Transverse colon (tissue), 4 donors: Measurements from ENCODE around the gene IPO5. TPM values are rescaled to one million over a fixed set of nuclear protein-coding genes. Genes with fewer than 3 reads are reported as not detected.

ENCODE experiments used
- DNase-seq: peaks from one replicate; pipeline ENCODE4 v3.0.0-alpha.2; 2019
- H3K27ac ChIP-seq, 4 donors: fragments of 200-600 bp; sonication (generic); 2 replicates each; pipeline ENCODE4 v1.5.1; 2016 to 2018; ENCODE audit warnings: inconsistent platforms in 4 of 4
- H3K27me3 ChIP-seq: fragments of 200-600 bp; sonication (generic); 2 replicates; pipeline ENCODE4 v1.5.1; 2017; ENCODE audit warnings: inconsistent platforms
- H3K36me3 ChIP-seq, 4 donors: fragments of 200-600 bp; sonication (generic); 2 replicates each; pipeline ENCODE4 v1.5.1; 2017 to 2019; ENCODE audit warnings: inconsistent platforms in 4 of 4
- H3K4me1 ChIP-seq, 4 donors: fragments of 200-600 bp; sonication (generic); 2 replicates each; pipeline ENCODE4 v1.5.1; 2017 to 2020; ENCODE audit warnings: inconsistent platforms in 4 of 4
- H3K4me3 ChIP-seq, 4 donors: fragments of 200-600 bp; sonication (generic); 1 replicate in 1 of 4; 2 replicates in 3 of 4; pipeline versions ENCODE4 v1.5.1 to v1.6.1; 2017 to 2019; ENCODE audit warnings: inconsistent platforms in 4 of 4
- H3K9me3 ChIP-seq, 2 donors: fragments of 200-600 bp; sonication (generic); 2 replicates each; pipeline ENCODE4 v1.5.1; 2017 to 2019; ENCODE audit warnings: inconsistent platforms in 2 of 2
- CTCF ChIP-seq, 5 experiments: fragments of 200-600 bp in 3 of 5; fragments of 450-650 bp in 2 of 5; sonication (generic) in 3 of 5; IDR thresholded peaks; 1 replicate in 2 of 5; 2 replicates in 3 of 5; pipeline ENCODE4 v1.5.1; 2016 to 2017; ENCODE audit warnings: antibody characterized with exemption in 5 of 5, inconsistent platforms in 3 of 5, mild to moderate bottlenecking in 2 of 5, moderate library complexity in 1 of 5
- EP300 ChIP-seq: sonication (generic); formaldehyde crosslinking; IDR thresholded peaks from one replicate; pipeline ENCODE4 v1.6.1; 2017; ENCODE audit warnings: antibody characterized with exemption, low read depth
- POLR2A ChIP-seq: fragments of 450-650 bp; IDR thresholded peaks from one replicate; pipeline ENCODE4 v1.6.1; 2016; ENCODE audit warnings: antibody characterized with exemption, mild to moderate bottlenecking, moderate library complexity
- POLR2AphosphoS5 ChIP-seq, 3 donors: sonication (generic); formaldehyde crosslinking; IDR thresholded peaks; one replicate each; pipeline ENCODE4 v1.6.1; 2016; ENCODE audit warnings: antibody characterized with exemption in 3 of 3
- WGBS, 2 donors: methylation state at CpG; one replicate each; pipeline ENCODE4 v1.1.5; 2018; ENCODE audit warnings: low coverage in 1 of 2; 5-methylcytosine and 5-hydroxymethylcytosine counted together
- in situ Hi-C, 4 donors: fragments of 200-750 bp; cut with MboI; loops; one replicate each; pipeline versions ENCODE4 v1.15.0 to v1.15.1; 2017; ENCODE audit warnings: low sequenced_read_pairs in 3 of 4, low pct_ligation_motif_present in 1 of 4, low pct_unique_long_range_greater_than_20kb in 1 of 4
- intact Hi-C: fragments of 100-400 bp; cut with DNase I; formaldehyde crosslinking; loops from one replicate; pipeline ENCODE4 v1.15.1; 2023; ENCODE audit warnings: low total_unique reads
- total RNA-seq, 4 donors: library from RNA; depleted of rRNA; stranded (reverse); fragments of >200 nt; gene quantifications; one replicate each; pipeline ENCODE4 v1.1.0, GENCODE V29; 2016

IPO5 gene
- total RNA-seq, 4 donors from 2014 or later: 18.3 to 114 (median 51.9) TPM

- intact Hi-C loops: no loop called here
- no peak overlapping the region for H3K4me3 ChIP-seq
- no peaks in the 10 kb centered on the region for H3K36me3 ChIP-seq
- in situ Hi-C loops: no loop called here
- 66% methylated on average over 5 of the region's 5 CpGs; no CpG with 5 or more reads in 1 of the 2 donors for WGBS, 2 donors
- no peaks in the 10 kb centered on the region for H3K4me1 ChIP-seq
- no peak overlapping the region for H3K27ac ChIP-seq
- TF ChIP-seq EP300 (no peak), CTCF (IDR thresholded peaks at IDR 0.05) (no peak), POLR2AphosphoS5 (IDR thresholded peaks at IDR 0.05) (no peak), POLR2A (no peak)
- DNase-seq: no peak
- no peaks in the 10 kb centered on the region for H3K27me3 ChIP-seq
- no peaks in the 10 kb centered on the region for H3K9me3 ChIP-seq
These were observed 21.4 kb upstream of the IPO5 start for GRCh38 chr13:97932036-97932435.

DNA sequence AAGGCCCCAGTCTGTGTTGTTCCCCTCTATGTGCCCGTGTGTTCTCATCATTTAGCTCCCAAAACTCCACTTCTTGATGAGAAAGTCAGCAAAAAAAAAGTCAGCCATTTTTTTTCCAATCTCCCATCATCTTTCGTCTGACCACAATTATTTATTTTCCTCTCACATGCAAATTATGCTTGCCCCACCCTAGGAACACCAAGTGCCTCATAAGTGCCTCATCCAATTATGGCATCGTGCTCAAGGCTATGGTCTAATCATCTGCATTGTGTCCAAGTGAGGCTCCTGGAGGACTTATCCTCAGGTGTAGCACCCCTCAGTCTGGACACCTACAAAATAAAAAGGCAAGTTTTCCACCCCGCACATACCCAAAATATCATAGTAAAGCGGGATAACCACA, 20.8 kb upstream of the IPO5 start:
- intact Hi-C loops: no loop called here
- no peak for DNase-seq
- in situ Hi-C loops: no loop called here
- Histone ChIP-seq H3K27me3 (no peaks in the 10 kb centered on the region), H3K4me1 (no peaks in the 10 kb centered on the region), H3K36me3 (no peaks in the 10 kb centered on the region), H3K4me3 (no peak overlapping the region), H3K9me3 (no peaks in the 10 kb centered on the region), H3K27ac (no peak overlapping the region)
- TF ChIP-seq POLR2AphosphoS5 (IDR thresholded peaks at IDR 0.05): no peak
- TF ChIP-seq POLR2A: no peak
- no peak for TF ChIP-seq EP300
- no peak for TF ChIP-seq CTCF (IDR thresholded peaks at IDR 0.05)
- WGBS, 2 donors: 81% methylated on average over 4 to 5 of the region's 5 CpGs

- intact Hi-C loops (no loop called here), in situ Hi-C loops (no loop called here)
These were observed 19.7 kb upstream of the IPO5 start for GRCh38 chr13:97933776-97934175.

DNA sequence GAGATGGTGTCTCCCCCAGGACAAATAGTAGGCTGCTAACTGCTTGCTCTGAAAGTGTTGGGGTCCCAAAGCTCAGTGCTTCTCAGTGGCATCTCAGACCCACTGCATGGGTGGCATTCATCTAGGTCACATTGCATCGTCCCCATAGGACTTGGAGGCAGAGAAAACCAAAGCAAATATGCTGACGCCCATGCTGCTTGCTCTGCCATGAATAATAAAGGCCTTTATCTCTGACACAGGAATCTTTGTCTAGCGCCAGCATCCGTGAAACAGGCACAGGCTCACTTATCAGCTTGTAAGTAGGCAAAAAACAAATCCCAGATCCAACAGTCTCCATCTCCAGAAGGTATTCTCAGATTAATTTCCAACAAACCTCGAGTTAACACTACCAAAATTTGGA, 18.9 kb upstream of the IPO5 start:
- in situ Hi-C loops: no loop called here
- TF ChIP-seq EP300 (no peak), POLR2AphosphoS5 (IDR thresholded peaks at IDR 0.05) (no peak), CTCF (IDR thresholded peaks at IDR 0.05) (no peak), POLR2A (no peak)
- no peaks in the 10 kb centered on the region for H3K27me3 ChIP-seq
- no peak overlapping the region for H3K4me3 ChIP-seq
- no peaks in the 10 kb centered on the region for H3K36me3 ChIP-seq
- no peak for DNase-seq
- 33 to 49% methylated on average over 1 to 5 of the region's 5 CpGs for WGBS, 2 donors
- no peaks in the 10 kb centered on the region for H3K9me3 ChIP-seq
- no peak overlapping the region for H3K27ac ChIP-seq
- H3K4me1 ChIP-seq: no peaks in the 10 kb centered on the region
- intact Hi-C loops: no loop called here

More at GRCh38 chr13:97933776-97934175, 19.7 kb upstream of the IPO5 start:
- no peak for DNase-seq
- no peaks in the 10 kb centered on the region for H3K36me3 ChIP-seq
- H3K27me3 ChIP-seq: no peaks in the 10 kb centered on the region
- H3K27ac ChIP-seq: no peak overlapping the region
- TF ChIP-seq CTCF (IDR thresholded peaks at IDR 0.05): no peak
- TF ChIP-seq POLR2A: no peak
- TF ChIP-seq POLR2AphosphoS5 (IDR thresholded peaks at IDR 0.05): no peak
- no peak for TF ChIP-seq EP300
- H3K4me1 ChIP-seq: no peaks in the 10 kb centered on the region
- H3K4me3 ChIP-seq: no peak overlapping the region
- H3K9me3 ChIP-seq: no peaks in the 10 kb centered on the region
